Activated naive CD8-positive, alpha-beta T cell (primary cell): Measurements from ENCODE around the gene ETV5.

Experiments used
- H3K27ac Mint-ChIP-seq: one replicate; pipeline ENCODE4 v1.8.0; 2021; ENCODE audit warnings: mixed read lengths
- H3K27me3 Mint-ChIP-seq: one replicate; pipeline ENCODE4 v1.8.0; 2021; ENCODE audit warnings: mixed read lengths
- H3K36me3 Mint-ChIP-seq: one replicate; pipeline ENCODE4 v1.8.0; 2021; ENCODE audit warnings: mixed read lengths
- H3K4me1 Mint-ChIP-seq: one replicate; pipeline ENCODE4 v1.8.0; 2021; ENCODE audit warnings: low read depth, mixed read lengths
- H3K4me3 Mint-ChIP-seq: one replicate; pipeline ENCODE4 v1.8.0; 2021; ENCODE audit warnings: mild to moderate bottlenecking, mixed read lengths
- H3K9me3 Mint-ChIP-seq: one replicate; pipeline ENCODE4 v1.8.0; 2021; ENCODE audit warnings: low read depth, mixed read lengths

The ETV5 gene

GRCh38 chr3:186094271-186094670 lies 14.6 kb downstream of the ETV5 start:
- Mint-ChIP-seq H3K27ac (no peak overlapping the region), H3K4me1 (peaks cover 4% of the 10 kb centered on the region), H3K27me3 (peaks cover 46% of the 10 kb centered on the region)

GRCh38 chr3:186093271-186093900 lies 15.5 kb downstream of the ETV5 start:
- no peaks in the 10 kb centered on the region for H3K36me3 Mint-ChIP-seq
- peaks cover 4% of the 10 kb centered on the region for H3K4me1 Mint-ChIP-seq
- H3K27me3 Mint-ChIP-seq: peaks cover 41% of the 10 kb centered on the region
- no peak overlapping the region for H3K4me3 Mint-ChIP-seq
- no peak overlapping the region for H3K27ac Mint-ChIP-seq
- H3K9me3 Mint-ChIP-seq: no peaks in the 10 kb centered on the region

More at GRCh38 chr3:186094271-186094670, 14.6 kb downstream of the ETV5 start:
- H3K4me3 Mint-ChIP-seq: no peak overlapping the region
- no peaks in the 10 kb centered on the region for H3K36me3 Mint-ChIP-seq
- no peaks in the 10 kb centered on the region for H3K9me3 Mint-ChIP-seq

GRCh38 chr3:186092360-186093070 lies 16.4 kb downstream of the ETV5 start:
- Mint-ChIP-seq H3K4me3 (no peak overlapping the region), H3K9me3 (no peaks in the 10 kb centered on the region), H3K36me3 (no peaks in the 10 kb centered on the region), H3K27me3 (peaks cover 41% of the 10 kb centered on the region), H3K27ac (no peak overlapping the region), H3K4me1 (peaks cover 4% of the 10 kb centered on the region)

- H3K27me3 Mint-ChIP-seq: peaks cover 28% of the 10 kb centered on the region
- H3K9me3 Mint-ChIP-seq: no peaks in the 10 kb centered on the region
- H3K4me1 Mint-ChIP-seq: no peaks in the 10 kb centered on the region
- H3K27ac Mint-ChIP-seq: no peak overlapping the region
- no peak overlapping the region for H3K4me3 Mint-ChIP-seq
- H3K36me3 Mint-ChIP-seq: no peaks in the 10 kb centered on the region
Observed at GRCh38 chr3:186090901-186091300, 18.0 kb downstream of the ETV5 start.

GRCh38 chr3:186088335-186088734 lies 20.6 kb downstream of the ETV5 start:
- peaks cover 19% of the 10 kb centered on the region for H3K27me3 Mint-ChIP-seq
- H3K27ac Mint-ChIP-seq: no peak overlapping the region
- H3K9me3 Mint-ChIP-seq: no peaks in the 10 kb centered on the region
- no peak overlapping the region for H3K4me3 Mint-ChIP-seq
- H3K36me3 Mint-ChIP-seq: no peaks in the 10 kb centered on the region
- H3K4me1 Mint-ChIP-seq: no peaks in the 10 kb centered on the region

GRCh38 chr3:186084264-186084663 lies 24.6 kb downstream of the ETV5 start:
- Mint-ChIP-seq H3K4me3 (no peak overlapping the region), H3K27ac (no peak overlapping the region), H3K4me1 (no peaks in the 10 kb centered on the region), H3K27me3 (peaks cover 16% of the 10 kb centered on the region), H3K9me3 (no peaks in the 10 kb centered on the region), H3K36me3 (no peaks in the 10 kb centered on the region)

- no peaks in the 10 kb centered on the region for H3K36me3 Mint-ChIP-seq
- no peaks in the 10 kb centered on the region for H3K9me3 Mint-ChIP-seq
Observed at GRCh38 chr3:186083746-186084145, 25.1 kb downstream of the ETV5 start.

GRCh38 chr3:186082150-186082549 lies 26.7 kb downstream of the ETV5 start:
- H3K27me3 Mint-ChIP-seq: peaks cover 10% of the 10 kb centered on the region

More at GRCh38 chr3:186083746-186084145, 25.1 kb downstream of the ETV5 start:
- H3K27ac Mint-ChIP-seq: no peak overlapping the region
- no peaks in the 10 kb centered on the region for H3K4me1 Mint-ChIP-seq
- H3K27me3 Mint-ChIP-seq: peaks cover 14% of the 10 kb centered on the region
- no peak overlapping the region for H3K4me3 Mint-ChIP-seq

GRCh38 chr3:186081678-186082077 lies 27.2 kb downstream of the ETV5 start:
- H3K4me3 Mint-ChIP-seq: no peak overlapping the region
- H3K36me3 Mint-ChIP-seq: no peaks in the 10 kb centered on the region
- no peak overlapping the region for H3K27ac Mint-ChIP-seq
- no peaks in the 10 kb centered on the region for H3K9me3 Mint-ChIP-seq
- peaks cover 10% of the 10 kb centered on the region for H3K27me3 Mint-ChIP-seq
- no peaks in the 10 kb centered on the region for H3K4me1 Mint-ChIP-seq

More at GRCh38 chr3:186082150-186082549, 26.7 kb downstream of the ETV5 start:
- no peaks in the 10 kb centered on the region for H3K4me1 Mint-ChIP-seq
- H3K9me3 Mint-ChIP-seq: no peaks in the 10 kb centered on the region
- H3K36me3 Mint-ChIP-seq: no peaks in the 10 kb centered on the region
- no peak overlapping the region for H3K27ac Mint-ChIP-seq
- H3K4me3 Mint-ChIP-seq: no peak overlapping the region

- Mint-ChIP-seq H3K4me1 (no peaks in the 10 kb centered on the region), H3K36me3 (no peaks in the 10 kb centered on the region), H3K27me3 (peaks cover 10% of the 10 kb centered on the region), H3K4me3 (no peak overlapping the region), H3K27ac (no peak overlapping the region), H3K9me3 (no peaks in the 10 kb centered on the region)
Observed at GRCh38 chr3:186080849-186081438, 27.9 kb downstream of the ETV5 start.

- H3K4me3 Mint-ChIP-seq: no peak overlapping the region
- H3K4me1 Mint-ChIP-seq: no peaks in the 10 kb centered on the region
- H3K27me3 Mint-ChIP-seq: peaks cover 5% of the 10 kb centered on the region
- H3K9me3 Mint-ChIP-seq: peaks cover 3% of the 10 kb centered on the region
- H3K36me3 Mint-ChIP-seq: peaks cover 2% of the 10 kb centered on the region
- H3K27ac Mint-ChIP-seq: no peak overlapping the region
Observed at GRCh38 chr3:186079925-186080324, 29.0 kb downstream of the ETV5 start.

- Mint-ChIP-seq H3K27me3 (peaks cover 7% of the 10 kb centered on the region), H3K4me3 (no peak overlapping the region), H3K9me3 (peaks cover 4% of the 10 kb centered on the region), H3K27ac (no peak overlapping the region), H3K4me1 (no peaks in the 10 kb centered on the region), H3K36me3 (peaks cover 2% of the 10 kb centered on the region)
Observed at GRCh38 chr3:186077466-186077865, 31.4 kb downstream of the ETV5 start.

GRCh38 chr3:186075931-186076567 lies 32.8 kb downstream of the ETV5 start:
- no peak overlapping the region for H3K4me3 Mint-ChIP-seq
- H3K36me3 Mint-ChIP-seq: peaks cover 2% of the 10 kb centered on the region
- no peaks in the 10 kb centered on the region for H3K4me1 Mint-ChIP-seq
- H3K9me3 Mint-ChIP-seq: peaks cover 4% of the 10 kb centered on the region
- no peak overlapping the region for H3K27ac Mint-ChIP-seq
- H3K27me3 Mint-ChIP-seq: peaks cover 8% of the 10 kb centered on the region

- Mint-ChIP-seq H3K4me3 (no peak overlapping the region), H3K27ac (no peak overlapping the region), H3K9me3 (peaks cover 4% of the 10 kb centered on the region), H3K4me1 (no peaks in the 10 kb centered on the region), H3K36me3 (peaks cover 2% of the 10 kb centered on the region), H3K27me3 (peaks cover 5% of the 10 kb centered on the region)
Observed at GRCh38 chr3:186075489-186075888, 33.4 kb downstream of the ETV5 start.

GRCh38 chr3:186073641-186074040 lies 35.2 kb downstream of the ETV5 start:
- no peak overlapping the region for H3K4me3 Mint-ChIP-seq
- H3K27ac Mint-ChIP-seq: no peak overlapping the region
- H3K36me3 Mint-ChIP-seq: peaks cover 2% of the 10 kb centered on the region
- no peaks in the 10 kb centered on the region for H3K4me1 Mint-ChIP-seq
- H3K27me3 Mint-ChIP-seq: peaks cover 6% of the 10 kb centered on the region
- peaks cover 4% of the 10 kb centered on the region for H3K9me3 Mint-ChIP-seq
